Astrocyte of the hippocampus (primary cell): Measurements from ENCODE around the gene CHURC1.
"Not testable (repeated sequence)": the region's sequence is repeated elsewhere in the genome, so short reads cannot be mapped to it uniquely, and the experiment has no call there.

Experiments
- DNase-seq: peaks from one replicate; pipeline ENCODE4 v3.0.0; 2011; ENCODE audit warnings: low read depth, low spot score

CHURC1 gene

DNA sequence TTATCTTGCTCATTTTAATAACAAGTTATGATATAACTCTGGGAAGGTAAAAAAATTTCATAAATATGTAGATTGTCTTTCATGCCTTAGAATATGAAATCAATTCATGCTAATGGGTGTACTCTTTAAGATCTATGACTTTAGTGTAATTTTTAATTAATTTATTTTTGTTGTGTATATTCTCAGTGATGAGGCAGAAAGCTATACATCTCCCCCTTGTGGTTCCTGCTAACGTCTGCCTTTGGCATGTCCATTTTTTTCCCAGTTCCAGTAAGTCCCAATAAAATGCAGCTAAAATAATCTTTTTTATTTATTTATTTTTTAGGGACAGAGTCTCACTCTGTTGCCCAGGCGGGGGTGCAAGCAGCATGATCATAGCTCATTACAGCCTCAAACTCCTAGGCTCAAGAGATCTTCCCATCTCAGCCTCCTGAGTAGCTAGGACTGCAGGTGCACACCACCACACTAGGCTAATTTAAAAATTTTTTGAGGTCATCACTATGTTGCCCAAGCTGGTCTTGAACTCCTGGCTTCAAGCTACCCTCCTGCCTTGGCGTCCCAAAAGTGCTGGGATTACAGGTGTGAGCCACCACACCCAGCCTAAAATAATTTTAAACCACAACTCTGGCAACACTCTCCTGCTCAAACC lies 3.3 kb upstream of the CHURC1 start:
- peak; percentile 49 for DNase-seq

DNA sequence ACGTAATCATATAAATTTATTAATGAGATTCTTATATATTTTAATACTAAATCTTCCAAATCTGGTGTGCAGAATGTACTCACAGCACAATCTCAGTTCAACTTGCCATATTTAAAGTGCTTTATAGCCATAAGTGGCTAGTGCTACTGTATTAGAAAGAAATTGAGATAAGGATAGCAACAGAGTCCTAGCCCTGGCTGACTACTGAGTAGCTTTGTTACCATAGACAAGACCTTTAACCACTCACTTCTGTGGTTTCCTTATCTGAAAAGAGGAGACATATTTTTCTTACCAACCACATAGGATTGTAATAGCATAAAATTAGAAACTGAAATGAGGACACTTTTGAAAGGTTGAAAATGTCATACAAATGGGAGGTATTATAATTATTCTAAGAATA lies 2.0 kb upstream of the CHURC1 start:
- no peak for DNase-seq

- not testable (repeated sequence) for DNase-seq
Measured at GRCh38 chr14:64913477-64913876, 778 bp upstream of the CHURC1 start.

GRCh38 chr14:64915029-64915424 lies 772 bp downstream of the CHURC1 start:
- DNase-seq: no peak

GRCh38 chr14:64915797-64916196 lies 1.5 kb downstream of the CHURC1 start:
- DNase-seq: no peak

- DNase-seq: peak; percentile 7
Measured at GRCh38 chr14:64918216-64918615, 4.0 kb downstream of the CHURC1 start.

DNA sequence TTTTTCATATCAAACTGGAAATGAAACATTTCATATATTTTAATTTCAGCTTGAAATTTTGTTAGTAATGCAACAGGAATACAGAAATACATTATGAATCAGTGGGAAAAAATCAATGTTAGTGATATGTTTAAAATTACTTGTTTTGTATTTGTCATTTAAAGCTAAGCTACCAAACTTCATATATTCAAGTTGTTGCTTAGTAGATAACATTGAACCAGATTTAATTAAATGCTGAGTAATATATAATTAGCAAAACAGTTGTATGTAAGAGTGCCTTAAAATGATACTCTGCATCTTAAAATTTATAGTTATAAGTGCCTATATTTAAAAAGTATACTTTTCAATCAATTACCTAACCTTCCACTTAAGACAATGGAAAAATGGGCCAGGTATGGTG lies 5.0 kb downstream of the CHURC1 start:
- DNase-seq: no peak

GRCh38 chr14:64919618-64920017 lies 5.4 kb downstream of the CHURC1 start:
- no peak for DNase-seq

DNA sequence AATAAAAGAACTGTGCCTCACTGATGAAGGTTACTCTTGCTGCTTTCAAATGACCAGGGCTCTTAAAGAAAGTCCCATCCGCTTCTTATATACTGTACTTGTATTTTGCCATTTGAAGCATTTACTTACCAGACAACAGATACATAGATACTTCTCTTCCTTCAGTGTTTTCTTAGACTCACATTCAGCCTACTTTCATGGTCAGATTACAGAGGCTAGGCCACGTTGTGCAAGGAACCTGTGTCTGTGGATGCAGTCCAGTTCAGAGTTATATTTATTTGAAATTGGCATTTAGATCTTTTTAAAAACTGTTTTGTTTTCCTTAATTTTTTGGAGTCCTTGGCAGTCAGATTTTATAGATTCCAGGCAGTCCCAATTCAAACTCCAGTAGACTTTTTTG lies 6.2 kb downstream of the CHURC1 start:
- no peak for DNase-seq

DNA sequence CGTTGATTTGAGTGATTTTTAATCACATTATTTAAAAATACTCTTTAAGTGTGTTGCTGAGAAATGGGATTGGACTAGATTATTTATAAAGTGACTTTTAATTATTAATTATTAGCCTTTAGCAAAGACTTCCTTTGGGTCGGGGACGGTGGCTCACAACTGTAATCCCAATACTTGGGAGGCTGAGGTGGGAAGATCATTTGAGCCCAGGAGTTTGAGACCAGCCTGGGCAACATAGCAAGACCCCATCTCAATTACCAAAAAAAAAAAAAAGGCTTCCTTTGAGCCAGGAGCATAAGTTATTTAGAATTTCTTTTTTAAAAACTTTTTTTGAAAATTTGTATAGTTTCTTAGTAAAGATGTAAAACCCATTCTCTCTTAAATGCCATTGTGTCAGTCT lies 8.8 kb downstream of the CHURC1 start:
- DNase-seq: no peak

GRCh38 chr14:64926398-64926995 lies 12.2 kb downstream of the CHURC1 start:
- no peak for DNase-seq

DNA sequence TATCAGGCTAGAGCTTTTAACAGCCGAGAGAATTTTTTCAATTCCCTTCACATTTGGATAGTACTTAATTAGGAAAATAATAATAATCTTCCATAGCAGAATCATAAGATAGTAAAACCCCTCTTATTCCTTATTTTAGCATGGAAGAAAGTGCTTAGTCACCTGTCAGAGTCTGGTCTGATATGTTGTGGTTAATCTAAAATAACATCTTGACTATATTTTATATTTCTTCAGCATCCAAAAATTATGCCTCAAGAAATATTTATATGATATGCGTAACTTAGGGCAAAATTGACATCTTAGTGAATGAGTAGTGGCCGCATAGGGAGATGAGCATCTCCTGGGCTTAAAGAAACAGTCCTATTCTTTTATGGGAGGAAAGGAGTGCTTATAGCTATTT lies 12.8 kb downstream of the CHURC1 start:
- DNase-seq: no peak

GRCh38 chr14:64928239-64929013 lies 14.2 kb downstream of the CHURC1 start:
- no peak for DNase-seq

- DNase-seq: no peak
Measured at GRCh38 chr14:64929014-64929359, 14.7 kb downstream of the CHURC1 start.

DNA sequence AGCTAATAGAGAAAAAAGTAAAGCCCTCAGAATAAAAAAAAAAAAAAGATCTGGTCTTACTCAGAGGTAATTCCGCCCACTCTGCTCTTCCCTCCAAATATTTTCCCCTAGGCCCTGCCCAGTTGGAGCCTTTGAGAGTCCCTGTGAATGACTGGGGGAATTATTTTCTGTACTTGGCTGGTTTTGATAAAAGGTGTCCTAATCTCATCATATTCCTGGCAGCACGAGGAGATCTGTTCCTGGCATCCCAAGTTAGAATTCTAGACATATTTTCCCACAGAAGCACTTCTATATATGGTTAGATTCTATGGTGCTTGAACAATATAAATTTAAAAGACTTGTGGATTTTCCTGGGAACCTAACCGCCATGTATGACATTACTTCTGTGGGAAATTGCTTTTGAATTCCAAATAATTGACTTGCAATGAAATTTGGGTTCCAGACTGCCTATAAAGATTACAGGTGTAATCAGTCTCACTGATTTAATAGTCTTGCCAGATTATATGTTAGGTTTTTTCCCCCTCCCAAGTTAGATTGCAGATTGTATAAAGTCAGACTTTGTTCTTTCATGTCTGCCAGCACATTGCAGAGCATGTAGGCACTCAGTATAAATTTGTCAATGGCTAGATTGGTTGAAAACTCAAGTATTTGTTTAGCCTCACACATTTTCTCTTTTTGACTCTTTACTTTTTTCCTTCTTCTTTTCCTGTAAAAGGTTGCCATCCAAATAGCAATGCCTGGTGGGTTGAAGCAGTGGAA lies 16.0 kb downstream of the CHURC1 start:
- peak; percentile 41 for DNase-seq

DNA sequence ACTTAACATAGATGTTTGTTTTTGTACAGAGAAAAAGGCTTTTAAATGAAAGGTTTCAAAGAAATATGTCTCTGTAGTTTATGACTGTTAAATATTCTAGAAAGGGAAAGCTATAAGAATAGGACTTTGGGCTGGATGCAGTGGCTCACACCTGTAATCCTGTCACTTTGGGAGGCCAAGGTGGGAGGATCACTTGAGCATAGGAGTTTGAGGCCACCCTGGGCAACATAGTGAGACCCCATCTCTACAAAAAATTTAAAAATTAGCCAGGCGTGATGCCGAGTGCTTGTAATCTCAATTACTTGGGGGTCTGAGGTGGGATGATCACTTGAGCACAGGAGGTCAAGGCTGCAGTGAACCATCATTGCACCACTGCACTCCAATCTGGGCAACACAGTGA lies 16.9 kb downstream of the CHURC1 start:
- DNase-seq: no peak

DNA sequence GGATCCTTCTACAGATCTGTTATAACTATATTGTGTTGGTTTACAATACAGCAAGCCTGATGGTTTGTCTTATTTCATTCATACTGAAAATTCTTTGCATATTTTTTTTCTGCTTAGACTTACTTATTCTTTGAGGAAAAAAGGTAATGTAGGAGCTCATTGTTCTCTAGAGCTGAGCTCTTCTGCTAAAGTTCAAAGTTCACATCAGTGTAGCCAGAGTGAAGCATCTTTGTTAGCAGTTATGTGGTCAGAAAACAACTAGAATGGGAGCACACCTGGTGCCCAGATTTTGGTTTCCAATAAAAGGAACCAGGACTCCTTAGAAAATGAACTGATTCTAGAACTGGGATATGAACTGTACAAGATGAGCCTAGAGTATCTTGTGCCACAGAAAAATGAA lies 18.0 kb downstream of the CHURC1 start:
- no peak for DNase-seq

- DNase-seq: no peak
Measured at GRCh38 chr14:64934338-64934929, 20.2 kb downstream of the CHURC1 start.

DNA sequence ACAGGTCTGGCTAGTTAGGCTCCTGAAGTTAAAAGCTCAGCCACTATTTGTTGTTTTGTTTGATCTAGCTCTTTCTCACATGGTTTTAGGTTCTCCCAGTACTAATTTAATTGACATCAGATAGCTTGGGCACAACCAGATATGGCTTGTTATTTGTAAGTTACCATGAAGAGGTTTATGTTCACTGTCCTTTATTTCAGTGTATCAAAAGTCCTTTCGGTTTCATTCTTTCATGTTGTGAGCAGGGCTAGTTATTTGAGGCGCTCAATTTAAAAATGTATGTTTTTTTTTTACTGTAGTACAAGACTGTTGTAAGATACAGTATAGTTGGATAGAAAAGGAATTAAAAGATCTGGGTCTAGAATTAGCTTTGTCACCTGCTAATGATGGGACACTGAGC lies 21.3 kb downstream of the CHURC1 start:
- no peak for DNase-seq

DNA sequence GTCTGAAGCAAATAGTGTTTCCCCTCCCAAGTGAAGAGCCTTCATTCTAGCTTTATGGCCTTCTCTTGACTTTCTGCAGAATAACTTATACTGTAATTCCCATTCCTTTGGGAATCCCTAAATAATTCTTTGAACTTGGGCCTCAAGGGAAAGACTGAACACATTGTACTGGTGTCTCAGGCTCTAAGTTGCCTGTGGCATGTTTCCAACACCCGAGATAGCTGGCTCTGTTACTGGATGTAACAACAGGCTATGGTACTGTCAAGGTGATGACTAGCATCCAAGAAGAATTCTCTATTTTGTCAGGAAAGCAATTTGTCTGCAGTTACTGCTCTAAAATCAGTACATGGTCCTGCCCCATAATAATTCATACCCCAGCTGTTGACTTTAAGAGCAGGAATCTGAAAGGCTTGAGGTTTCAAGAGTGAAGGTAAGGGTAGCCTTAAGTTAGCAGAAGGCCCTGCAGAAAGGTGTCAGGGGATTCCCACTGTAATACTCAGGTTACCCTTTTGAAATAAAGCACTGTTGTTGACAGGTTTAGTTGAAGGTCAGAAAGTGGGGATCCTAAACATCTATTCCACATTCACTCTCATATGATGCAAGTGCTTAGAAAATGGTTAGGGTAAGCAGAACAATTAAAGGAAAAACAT lies 23.0 kb downstream of the CHURC1 start:
- peak; percentile 22 for DNase-seq

GRCh38 chr14:64937821-64938193 lies 23.6 kb downstream of the CHURC1 start:
- DNase-seq: peak; percentile 23
